Measurements from ENCODE around the gene LRRC28.
A peak's percentile ranks its signal among the peaks of the same experiment; 100 is the strongest.

LRRC28 gene

GRCh38 chr15:99250001-99250400 lies 1.3 kb upstream of the LRRC28 start:
- H3K27me3 ChIP-seq, result no peaks in the 10 kb centered on the region
- H3K27ac ChIP-seq, result peak overlapping the region; percentile 87 to 89
- no peaks in the 10 kb centered on the region for H3K36me3 ChIP-seq
- intact Hi-C loops (cut with DNase I; ENCODE audit: low total_unique reads), result no loop called here
- DNase-seq, result no peak
- H3K9me3 ChIP-seq, result no peaks in the 10 kb centered on the region
- no peak for TF ChIP-seq CTCF (IDR thresholded peaks at IDR 0.05)
- H3K4me1 ChIP-seq, result peaks cover 0 to 45% (median 31%) of the 10 kb centered on the region in 4 donors
- peak overlapping the region; percentile 77 to 89 for H3K4me3 ChIP-seq

- Histone ChIP-seq H3K9me3 (no peaks in the 10 kb centered on the region), H3K27ac (peak overlapping the region; percentile 87 to 89), H3K36me3 (no peaks in the 10 kb centered on the region), H3K27me3 (no peaks in the 10 kb centered on the region), H3K4me3 (peak overlapping the region; percentile 77 to 89), H3K4me1 (peaks cover 0 to 45% (median 31%) of the 10 kb centered on the region in 4 donors)
- no peak for TF ChIP-seq CTCF (IDR thresholded peaks at IDR 0.05)
- DNase-seq, result no peak
- intact Hi-C loops (cut with DNase I; ENCODE audit: low total_unique reads), result no loop called here
These were observed 806 bp upstream of the LRRC28 start for GRCh38 chr15:99250494-99250856.

GRCh38 chr15:99252326-99252725 lies 1.0 kb downstream of the LRRC28 start:
- no peak for TF ChIP-seq CTCF (IDR thresholded peaks at IDR 0.05)
- Histone ChIP-seq H3K27me3 (no peaks in the 10 kb centered on the region), H3K9me3 (no peaks in the 10 kb centered on the region), H3K4me1 (peaks cover 0 to 33% (median 25%) of the 10 kb centered on the region in 4 donors), H3K27ac (peak overlapping the region in 1 of 2 donors; percentile 89), H3K36me3 (peaks cover 0 to 5% (median 5%) of the 10 kb centered on the region in 3 donors), H3K4me3 (peak overlapping the region; percentile 77 to 89)
- intact Hi-C loops (cut with DNase I; ENCODE audit: low total_unique reads), result no loop called here
- no peak for DNase-seq

GRCh38 chr15:99253381-99254090 lies 2.3 kb downstream of the LRRC28 start:
- intact Hi-C loops (cut with DNase I; ENCODE audit: low total_unique reads), result no loop called here
- Histone ChIP-seq H3K27me3 (no peaks in the 10 kb centered on the region), H3K4me1 (peaks cover 0 to 26% (median 15%) of the 10 kb centered on the region in 4 donors), H3K4me3 (no peak overlapping the region), H3K36me3 (peaks cover 0 to 7% (median 5%) of the 10 kb centered on the region in 3 donors), H3K27ac (no peak overlapping the region), H3K9me3 (no peaks in the 10 kb centered on the region)
- no peak for TF ChIP-seq CTCF (IDR thresholded peaks at IDR 0.05)
- DNase-seq, result no peak

- Histone ChIP-seq H3K9me3 (no peaks in the 10 kb centered on the region), H3K4me3 (no peak overlapping the region), H3K27me3 (no peaks in the 10 kb centered on the region), H3K27ac (no peak overlapping the region), H3K4me1 (peaks cover 0 to 17% (median 5%) of the 10 kb centered on the region in 4 donors), H3K36me3 (peaks cover 3 to 7% (median 5%) of the 10 kb centered on the region in 3 donors)
- intact Hi-C loops (cut with DNase I; ENCODE audit: low total_unique reads), result no loop called here
- no peak for TF ChIP-seq CTCF (IDR thresholded peaks at IDR 0.05)
- no peak for DNase-seq
These were observed 5.9 kb downstream of the LRRC28 start for GRCh38 chr15:99257107-99257750.

Measured in tibial artery (tissue), 4 donors.